ENCODE measurements around the gene CWC22.

CWC22 gene

DNA sequence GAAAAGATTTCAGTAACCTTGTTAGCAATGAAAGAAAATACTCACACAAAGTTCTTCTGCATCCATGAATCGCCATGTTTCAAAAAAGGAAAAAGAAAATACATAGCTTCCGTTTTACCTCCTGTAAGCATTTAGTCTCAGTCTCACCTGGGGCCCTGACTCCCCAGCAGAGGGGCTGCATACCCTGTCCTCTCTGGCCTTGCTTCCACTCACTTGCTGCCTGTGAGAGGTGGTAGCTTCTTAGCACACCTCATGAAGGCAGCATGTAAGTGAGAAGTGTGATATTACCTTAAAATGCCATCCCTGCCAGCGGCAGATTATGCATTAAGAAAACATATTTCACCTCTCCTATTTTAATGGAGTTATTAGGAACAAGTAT, 96.4 kb downstream of the CWC22 start:
- ATAC-seq (ENCODE audit: insufficient read depth, low read depth), result no peak

DNA sequence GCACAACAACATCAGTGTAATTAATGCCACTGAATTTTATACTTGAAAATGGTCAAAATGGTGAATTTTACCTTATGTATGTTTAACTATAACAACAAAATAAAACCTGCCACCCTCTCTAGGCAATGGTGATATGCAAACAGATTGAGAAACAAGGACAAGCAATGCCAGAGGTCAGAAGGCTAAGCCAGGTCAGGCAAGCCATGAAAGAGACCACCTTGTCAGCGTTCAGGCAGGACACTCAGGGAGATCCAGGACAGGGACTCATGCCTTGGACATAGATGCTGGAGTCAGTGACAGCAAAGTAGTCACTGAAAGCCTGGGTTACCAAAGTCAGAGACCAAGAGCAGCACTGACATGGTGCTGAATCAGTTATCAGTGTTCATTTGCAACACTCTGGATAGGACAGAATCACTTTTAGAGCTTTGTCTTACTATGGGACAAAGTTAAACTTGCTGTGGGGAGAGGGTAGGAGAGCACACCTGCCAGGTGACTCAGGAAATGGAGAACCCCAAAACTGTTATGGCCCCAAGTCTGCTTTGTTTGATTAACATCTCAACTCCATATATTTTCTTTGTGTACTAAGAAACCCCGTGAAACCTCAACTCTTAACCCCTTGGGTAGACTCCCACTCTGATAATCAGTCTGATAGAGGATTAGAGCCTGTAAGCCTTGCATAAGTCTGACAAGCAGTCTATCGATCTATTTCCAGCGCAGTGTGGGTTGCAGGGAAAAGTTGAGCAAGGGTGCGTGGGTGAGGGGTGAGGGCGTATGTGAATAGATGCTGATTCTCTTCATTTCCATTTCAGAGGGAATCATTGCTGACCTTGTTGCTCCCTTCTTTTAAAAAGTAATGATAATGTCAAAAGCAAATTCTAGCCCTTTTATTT, 97.0 kb downstream of the CWC22 start:
- Histone ChIP-seq H3K4me2 (ENCODE audit: insufficient read depth, low read length) (no peak overlapping the region), H3K79me2 (ENCODE audit: insufficient read depth, low read length) (no peaks in the 10 kb centered on the region), H3K27me3 (ENCODE audit: insufficient read depth, low read length, poor library complexity) (no peaks in the 10 kb centered on the region), H3K4me3 (ENCODE audit: low read depth in 1 of 2, low read length in 2 of 2) (no peak overlapping the region), H3K27ac (ENCODE audit: low read length) (no peak overlapping the region), H3K36me3 (ENCODE audit: insufficient read depth, low read length) (no peaks in the 10 kb centered on the region), H4K20me1 (ENCODE audit: insufficient read depth, low read length) (no peaks in the 10 kb centered on the region), H3K9me3 (ENCODE audit: insufficient read depth, low read length, severe bottlenecking) (no peaks in the 10 kb centered on the region), H3K9ac (ENCODE audit: low read depth, low read length) (no peak overlapping the region), H3K4me1 (ENCODE audit: insufficient read depth, low read length) (no peaks in the 10 kb centered on the region), H2AFZ (ENCODE audit: low read depth, low read length) (no peak overlapping the region)
- DNase-seq (no peak), ATAC-seq (ENCODE audit: insufficient read depth, low read depth) (no peak)
- TF ChIP-seq, protein P1, sequence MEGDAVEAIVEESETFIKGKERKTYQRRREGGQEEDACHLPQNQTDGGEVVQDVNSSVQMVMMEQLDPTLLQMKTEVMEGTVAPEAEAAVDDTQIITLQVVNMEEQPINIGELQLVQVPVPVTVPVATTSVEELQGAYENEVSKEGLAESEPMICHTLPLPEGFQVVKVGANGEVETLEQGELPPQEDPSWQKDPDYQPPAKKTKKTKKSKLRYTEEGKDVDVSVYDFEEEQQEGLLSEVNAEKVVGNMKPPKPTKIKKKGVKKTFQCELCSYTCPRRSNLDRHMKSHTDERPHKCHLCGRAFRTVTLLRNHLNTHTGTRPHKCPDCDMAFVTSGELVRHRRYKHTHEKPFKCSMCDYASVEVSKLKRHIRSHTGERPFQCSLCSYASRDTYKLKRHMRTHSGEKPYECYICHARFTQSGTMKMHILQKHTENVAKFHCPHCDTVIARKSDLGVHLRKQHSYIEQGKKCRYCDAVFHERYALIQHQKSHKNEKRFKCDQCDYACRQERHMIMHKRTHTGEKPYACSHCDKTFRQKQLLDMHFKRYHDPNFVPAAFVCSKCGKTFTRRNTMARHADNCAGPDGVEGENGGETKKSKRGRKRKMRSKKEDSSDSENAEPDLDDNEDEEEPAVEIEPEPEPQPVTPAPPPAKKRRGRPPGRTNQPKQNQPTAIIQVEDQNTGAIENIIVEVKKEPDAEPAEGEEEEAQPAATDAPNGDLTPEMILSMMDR (IDR thresholded peaks at IDR 0.05; ENCODE audit: borderline replicate concordance, extremely low read depth, low read length, poor library complexity, severe bottlenecking), result no peak
- TF ChIP-seq EZH2 (IDR thresholded peaks at IDR 0.05; ENCODE audit: borderline replicate concordance, low read depth, low read length, severe bottlenecking), result no peak

More for the DNA sequence above, 96.4 kb downstream of the CWC22 start:
- Histone ChIP-seq H3K27me3 (ENCODE audit: insufficient read depth, low read length, poor library complexity) (no peaks in the 10 kb centered on the region), H3K9ac (ENCODE audit: low read depth, low read length) (no peak overlapping the region), H3K9me3 (ENCODE audit: insufficient read depth, low read length, severe bottlenecking) (no peaks in the 10 kb centered on the region), H3K27ac (ENCODE audit: low read length) (no peak overlapping the region), H3K4me3 (ENCODE audit: low read depth in 1 of 2, low read length in 2 of 2) (no peak overlapping the region), H4K20me1 (ENCODE audit: insufficient read depth, low read length) (no peaks in the 10 kb centered on the region), H3K79me2 (ENCODE audit: insufficient read depth, low read length) (no peaks in the 10 kb centered on the region), H3K36me3 (ENCODE audit: insufficient read depth, low read length) (no peaks in the 10 kb centered on the region), H3K4me1 (ENCODE audit: insufficient read depth, low read length) (no peaks in the 10 kb centered on the region), H2AFZ (ENCODE audit: low read depth, low read length) (no peak overlapping the region), H3K4me2 (ENCODE audit: insufficient read depth, low read length) (no peak overlapping the region)
- no peak for DNase-seq
- TF ChIP-seq, protein P1 (IDR thresholded peaks at IDR 0.05; ENCODE audit: borderline replicate concordance, extremely low read depth, low read length, poor library complexity, severe bottlenecking), result no peak
- TF ChIP-seq EZH2 (IDR thresholded peaks at IDR 0.05; ENCODE audit: borderline replicate concordance, low read depth, low read length, severe bottlenecking), result no peak

DNA sequence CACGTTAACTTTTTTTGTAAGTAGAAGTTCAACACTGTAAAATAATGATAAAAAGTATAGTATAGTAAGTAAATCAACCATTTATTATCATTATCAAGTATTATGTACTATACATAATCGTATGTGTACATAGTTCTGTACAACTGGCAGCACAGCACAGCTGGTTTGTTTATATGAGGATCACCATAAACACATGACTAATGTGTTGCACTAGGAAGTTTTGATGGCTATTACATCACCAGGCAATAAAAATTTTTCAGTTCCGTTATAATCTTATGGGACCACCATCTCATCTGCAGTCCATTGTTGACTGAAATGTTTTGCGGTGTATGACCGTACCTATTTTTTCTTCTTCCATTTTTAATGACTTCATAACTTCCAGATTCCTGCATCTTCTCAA, 106.4 kb downstream of the CWC22 start:
- no peaks in the 10 kb centered on the region for H3K36me3 ChIP-seq (ENCODE audit: insufficient read depth, low read length)
- no peaks in the 10 kb centered on the region for H4K20me1 ChIP-seq (ENCODE audit: insufficient read depth, low read length)
- ATAC-seq (ENCODE audit: insufficient read depth, low read depth) (no peak), DNase-seq (no peak)
- H3K27me3 ChIP-seq (ENCODE audit: insufficient read depth, low read length, poor library complexity), result no peaks in the 10 kb centered on the region
- no peak overlapping the region for H3K4me2 ChIP-seq (ENCODE audit: insufficient read depth, low read length)
- H3K4me3 ChIP-seq (ENCODE audit: low read depth in 1 of 2, low read length in 2 of 2), result no peak overlapping the region
- H3K9ac ChIP-seq (ENCODE audit: low read depth, low read length), result no peak overlapping the region
- no peak overlapping the region for H3K27ac ChIP-seq (ENCODE audit: low read length)
- no peaks in the 10 kb centered on the region for H3K79me2 ChIP-seq (ENCODE audit: insufficient read depth, low read length)
- TF ChIP-seq, protein P1 (IDR thresholded peaks at IDR 0.05; ENCODE audit: borderline replicate concordance, extremely low read depth, low read length, poor library complexity, severe bottlenecking), result no peak
- no peak for TF ChIP-seq EZH2 (IDR thresholded peaks at IDR 0.05; ENCODE audit: borderline replicate concordance, low read depth, low read length, severe bottlenecking)
- no peaks in the 10 kb centered on the region for H3K9me3 ChIP-seq (ENCODE audit: insufficient read depth, low read length, severe bottlenecking)
- no peak overlapping the region for H2AFZ ChIP-seq (ENCODE audit: low read depth, low read length)
- H3K4me1 ChIP-seq (ENCODE audit: insufficient read depth, low read length), result no peaks in the 10 kb centered on the region

Measured in DND-41 (cell line).